K562 (cell line): ENCODE measurements around the gene ANAPC4. TPM values are rescaled to one million over a fixed set of nuclear protein-coding genes. Genes with fewer than 3 reads are reported as not detected.
A peak's percentile ranks its signal among the peaks of the same experiment; 100 is the strongest.

ENCODE experiments used
- CBX3 ChIP-seq, 2 experiments: IDR thresholded peaks; 1 replicate in 1 of 2; 2 replicates in 1 of 2; pipeline ENCODE4 v1.6.1; 2012; ENCODE audit warnings: inconsistent platforms in 2 of 2, low read length in 2 of 2, borderline replicate concordance in 1 of 2, control low read depth in 1 of 2
- DEAF1 ChIP-seq: fragments of 450-650 bp; formaldehyde crosslinking; IDR thresholded peaks from 2 replicates; pipeline ENCODE4 v1.4.0; 2020; ENCODE audit warnings: mild to moderate bottlenecking, moderate library complexity
- ELF1 ChIP-seq: fragments of 200-800 bp; sonication (Bioruptor generic); IDR thresholded peaks from 2 replicates; pipeline ENCODE4 v1.6.1; 2016; ENCODE audit warnings: missing genetic modification characterization, missing compliant biosample characterization
- FUS ChIP-seq: fragments of 200-400 bp; formaldehyde crosslinking; optimal IDR thresholded peaks from 2 replicates; pipeline ENCODE3; 2017; ENCODE audit warnings: low read depth, low read length
- POLR2H ChIP-seq: IDR thresholded peaks from 2 replicates; pipeline ENCODE4 v1.6.1; 2016; ENCODE audit warnings: missing genetic modification characterization, low read depth, mild to moderate bottlenecking, control low read depth, missing compliant biosample characterization, moderate library complexity
- RFX7 ChIP-seq: fragments of 250-450 bp; sonication (Bioruptor Pico); IDR thresholded peaks from 2 replicates; pipeline ENCODE4 v1.5.1; 2021; ENCODE audit warnings: mild to moderate bottlenecking
- TAL1 ChIP-seq: fragments of 450-650 bp; IDR thresholded peaks from 2 replicates; pipeline ENCODE4 v1.6.1; 2016; ENCODE audit warnings: mild to moderate bottlenecking
- ZNF311 ChIP-seq: fragments of 250-450 bp; sonication (Bioruptor Pico); IDR thresholded peaks from 2 replicates; pipeline ENCODE4 v1.4.0; 2020; ENCODE audit warnings: mild to moderate bottlenecking, moderate library complexity
- ZNF586 ChIP-seq: fragments of 450-650 bp; formaldehyde crosslinking; conservative IDR thresholded peaks from 2 replicates; pipeline ENCODE4 v1.4.0; 2020; ENCODE audit warnings: mild to moderate bottlenecking, moderate library complexity
- ZNF77 ChIP-seq: fragments of 250-450 bp; sonication (Bioruptor Pico); IDR thresholded peaks from 2 replicates; pipeline ENCODE4 v1.5.0; 2020
- ZNF778 ChIP-seq: fragments of 450-650 bp; formaldehyde crosslinking; IDR thresholded peaks from 2 replicates; pipeline ENCODE4 v1.4.0; 2020; ENCODE audit warnings: mild to moderate bottlenecking, moderate library complexity
- polyA plus RNA-seq, 8 experiments: library from polyadenylated mRNA; depleted of rRNA in 4 of 8; stranded (reverse) in 5 of 8; unstranded in 3 of 8; fragments of >200 nt; fragmentation: Nextera tagmentation in 2 of 8; fragmentation: Illumina TruSeq in 1 of 8; extraction: Ambion mirVana in 2 of 8; extraction: Trizol in 1 of 8; gene quantifications; 2 replicates each; pipeline versions ENCODE4 v1.2.1 to v1.2.3, GENCODE V29; 2011 to 2014; ENCODE audit warnings: inconsistent platforms in 1 of 8, missing spikeins in 1 of 8
- total RNA-seq, 7 experiments: library from RNA; depleted of rRNA in 6 of 7; stranded (reverse); fragments of >200 nt in 6 of 7; fragmentation: Illumina TruSeq in 2 of 7; extraction: Trizol in 2 of 7; gene quantifications; 2 replicates each; pipeline versions ENCODE4 v1.2.1 to v1.2.3, GENCODE V29; 2011 to 2021; ENCODE audit warnings: low replicate concordance in 1 of 7
- TF ChIP-seq, protein P1 (sequence below), 2 experiments: fragments of 450-650 bp; formaldehyde crosslinking in 1 of 2; IDR thresholded peaks; 2 replicates each; pipeline versions ENCODE4 v1.4.0 to v1.6.1; 2014 to 2020; ENCODE audit warnings: mild to moderate bottlenecking in 2 of 2, borderline replicate concordance in 1 of 2, low read depth in 1 of 2
- TF ChIP-seq, protein P2 (sequence below), 3 experiments: IDR thresholded peaks in 2 of 3; conservative IDR thresholded peaks in 1 of 3; 2 replicates each; pipeline ENCODE4 v1.5.1; 2011 to 2012; ENCODE audit warnings: low read length in 3 of 3, mild to moderate bottlenecking in 3 of 3, control low read depth in 2 of 3, improper control_type of control experiment in 1 of 3, inconsistent platforms in 1 of 3, low read depth in 1 of 3, mixed read lengths in 1 of 3, moderate library complexity in 1 of 3; ENCODE audit not compliant: insufficient read depth in 2 of 3

ANAPC4 gene
- total and polyA plus RNA-seq, 9 of the 15 experiments (the other 6 are each of a cell fraction or from before 2014, with no cell fraction given), result 23.9 to 47.0 (median 31.9) TPM

DNA sequence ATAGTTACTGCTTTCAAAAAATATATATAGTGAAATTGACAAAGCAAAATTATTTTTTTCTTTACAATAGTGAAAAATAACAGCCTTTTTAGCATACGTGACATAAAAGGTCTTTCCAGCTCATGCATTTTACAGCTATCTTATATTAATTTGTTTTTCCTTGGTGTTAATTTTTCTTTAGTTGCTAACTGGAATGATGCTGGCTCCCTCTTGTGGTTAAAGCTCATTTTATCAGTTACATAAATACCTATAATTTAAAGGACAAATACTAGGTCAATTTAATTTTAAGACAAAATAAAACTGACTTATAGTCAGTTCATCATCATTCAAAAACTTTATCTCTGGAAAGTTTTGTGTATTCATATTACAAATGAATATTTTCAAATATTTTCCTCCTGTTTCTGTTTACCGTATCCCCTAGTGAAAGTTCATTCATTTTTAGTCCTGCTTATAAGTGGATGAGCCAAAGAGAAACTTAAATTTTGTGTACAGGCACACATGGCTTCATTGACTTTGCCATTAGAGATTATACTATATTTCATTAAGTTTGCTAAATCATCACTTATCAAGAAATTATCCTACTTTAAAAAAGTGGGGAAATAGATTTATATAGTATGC is 9.9 kb upstream of the ANAPC4 start (continued):
- TF ChIP-seq, protein P1, sequence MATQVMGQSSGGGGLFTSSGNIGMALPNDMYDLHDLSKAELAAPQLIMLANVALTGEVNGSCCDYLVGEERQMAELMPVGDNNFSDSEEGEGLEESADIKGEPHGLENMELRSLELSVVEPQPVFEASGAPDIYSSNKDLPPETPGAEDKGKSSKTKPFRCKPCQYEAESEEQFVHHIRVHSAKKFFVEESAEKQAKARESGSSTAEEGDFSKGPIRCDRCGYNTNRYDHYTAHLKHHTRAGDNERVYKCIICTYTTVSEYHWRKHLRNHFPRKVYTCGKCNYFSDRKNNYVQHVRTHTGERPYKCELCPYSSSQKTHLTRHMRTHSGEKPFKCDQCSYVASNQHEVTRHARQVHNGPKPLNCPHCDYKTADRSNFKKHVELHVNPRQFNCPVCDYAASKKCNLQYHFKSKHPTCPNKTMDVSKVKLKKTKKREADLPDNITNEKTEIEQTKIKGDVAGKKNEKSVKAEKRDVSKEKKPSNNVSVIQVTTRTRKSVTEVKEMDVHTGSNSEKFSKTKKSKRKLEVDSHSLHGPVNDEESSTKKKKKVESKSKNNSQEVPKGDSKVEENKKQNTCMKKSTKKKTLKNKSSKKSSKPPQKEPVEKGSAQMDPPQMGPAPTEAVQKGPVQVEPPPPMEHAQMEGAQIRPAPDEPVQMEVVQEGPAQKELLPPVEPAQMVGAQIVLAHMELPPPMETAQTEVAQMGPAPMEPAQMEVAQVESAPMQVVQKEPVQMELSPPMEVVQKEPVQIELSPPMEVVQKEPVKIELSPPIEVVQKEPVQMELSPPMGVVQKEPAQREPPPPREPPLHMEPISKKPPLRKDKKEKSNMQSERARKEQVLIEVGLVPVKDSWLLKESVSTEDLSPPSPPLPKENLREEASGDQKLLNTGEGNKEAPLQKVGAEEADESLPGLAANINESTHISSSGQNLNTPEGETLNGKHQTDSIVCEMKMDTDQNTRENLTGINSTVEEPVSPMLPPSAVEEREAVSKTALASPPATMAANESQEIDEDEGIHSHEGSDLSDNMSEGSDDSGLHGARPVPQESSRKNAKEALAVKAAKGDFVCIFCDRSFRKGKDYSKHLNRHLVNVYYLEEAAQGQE (IDR thresholded peaks at IDR 0.05; ENCODE audit: borderline replicate concordance), result peak; percentile 28; the same call in 1 of the 2 replicates
- TF ChIP-seq, protein P1 (CRISPR knock-in tag; IDR thresholded peaks at IDR 0.05; ENCODE audit: low read depth), result no peak
- TF ChIP-seq ZNF586 (CRISPR knock-in tag), result no peak
- TF ChIP-seq POLR2H (tag), result 0 out of 2 replicates have a peak, but pooled peaks have one; percentile 34
- no peak for TF ChIP-seq ZNF77 (CRISPR knock-in tag)
- no peak for TF ChIP-seq FUS
- peak; percentile 35; the same call in 1 of the 2 replicates for TF ChIP-seq DEAF1 (CRISPR knock-in tag)
- TF ChIP-seq ELF1 (tag), result 0 out of 2 replicates have a peak, but pooled peaks have one; percentile 11
- no peak for TF ChIP-seq ZNF778 (CRISPR knock-in tag)
- TF ChIP-seq RFX7 (CRISPR knock-in tag), result no peak
- TF ChIP-seq CBX3 (IDR thresholded peaks at IDR 0.05; ENCODE audit: borderline replicate concordance in 1 of 2, low read length in 2 of 2), result no peak
- no peak for TF ChIP-seq TAL1
- TF ChIP-seq, protein P2, sequence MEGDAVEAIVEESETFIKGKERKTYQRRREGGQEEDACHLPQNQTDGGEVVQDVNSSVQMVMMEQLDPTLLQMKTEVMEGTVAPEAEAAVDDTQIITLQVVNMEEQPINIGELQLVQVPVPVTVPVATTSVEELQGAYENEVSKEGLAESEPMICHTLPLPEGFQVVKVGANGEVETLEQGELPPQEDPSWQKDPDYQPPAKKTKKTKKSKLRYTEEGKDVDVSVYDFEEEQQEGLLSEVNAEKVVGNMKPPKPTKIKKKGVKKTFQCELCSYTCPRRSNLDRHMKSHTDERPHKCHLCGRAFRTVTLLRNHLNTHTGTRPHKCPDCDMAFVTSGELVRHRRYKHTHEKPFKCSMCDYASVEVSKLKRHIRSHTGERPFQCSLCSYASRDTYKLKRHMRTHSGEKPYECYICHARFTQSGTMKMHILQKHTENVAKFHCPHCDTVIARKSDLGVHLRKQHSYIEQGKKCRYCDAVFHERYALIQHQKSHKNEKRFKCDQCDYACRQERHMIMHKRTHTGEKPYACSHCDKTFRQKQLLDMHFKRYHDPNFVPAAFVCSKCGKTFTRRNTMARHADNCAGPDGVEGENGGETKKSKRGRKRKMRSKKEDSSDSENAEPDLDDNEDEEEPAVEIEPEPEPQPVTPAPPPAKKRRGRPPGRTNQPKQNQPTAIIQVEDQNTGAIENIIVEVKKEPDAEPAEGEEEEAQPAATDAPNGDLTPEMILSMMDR (IDR thresholded peaks at IDR 0.05 in 2 of 3, conservative IDR thresholded peaks at IDR 0.05 in 1 of 3; ENCODE audit: insufficient read depth in 2 of 3, low read depth in 1 of 3, low read length in 3 of 3), result peak in 2 of 3 experiments; percentile 41 to 75; a peak in 4 of 6 replicates
- no peak for TF ChIP-seq ZNF311 (CRISPR knock-in tag)
